ENCODE data around the gene PLPPR5.

DNA sequence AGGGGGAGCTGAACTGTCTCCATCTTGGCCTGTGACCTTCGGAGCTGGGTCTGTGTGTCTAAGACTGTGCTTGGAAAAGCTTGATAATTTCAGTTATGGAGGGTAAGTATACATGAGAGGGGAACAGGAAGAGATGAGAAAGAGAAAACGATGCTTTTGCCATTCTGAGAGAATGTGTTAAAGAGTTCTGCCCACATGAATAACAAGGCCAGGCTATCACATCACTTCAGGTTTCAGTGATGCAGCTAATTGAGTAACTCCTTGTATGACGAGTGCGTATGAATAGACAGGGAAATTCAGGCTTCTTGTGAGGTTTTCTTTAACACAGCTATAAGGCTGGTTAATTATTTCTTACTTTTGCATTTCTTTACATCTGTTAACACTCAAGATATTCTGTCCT is 81.0 kb downstream of the PLPPR5 start:
- TF ChIP-seq POLR2A (IDR thresholded peaks at IDR 0.05) (no peak), POLR2AphosphoS5 (IDR thresholded peaks at IDR 0.05) (no peak), EP300 (IDR thresholded peaks at IDR 0.05; ENCODE audit: low read depth) (no peak)
- TF ChIP-seq, protein P1, sequence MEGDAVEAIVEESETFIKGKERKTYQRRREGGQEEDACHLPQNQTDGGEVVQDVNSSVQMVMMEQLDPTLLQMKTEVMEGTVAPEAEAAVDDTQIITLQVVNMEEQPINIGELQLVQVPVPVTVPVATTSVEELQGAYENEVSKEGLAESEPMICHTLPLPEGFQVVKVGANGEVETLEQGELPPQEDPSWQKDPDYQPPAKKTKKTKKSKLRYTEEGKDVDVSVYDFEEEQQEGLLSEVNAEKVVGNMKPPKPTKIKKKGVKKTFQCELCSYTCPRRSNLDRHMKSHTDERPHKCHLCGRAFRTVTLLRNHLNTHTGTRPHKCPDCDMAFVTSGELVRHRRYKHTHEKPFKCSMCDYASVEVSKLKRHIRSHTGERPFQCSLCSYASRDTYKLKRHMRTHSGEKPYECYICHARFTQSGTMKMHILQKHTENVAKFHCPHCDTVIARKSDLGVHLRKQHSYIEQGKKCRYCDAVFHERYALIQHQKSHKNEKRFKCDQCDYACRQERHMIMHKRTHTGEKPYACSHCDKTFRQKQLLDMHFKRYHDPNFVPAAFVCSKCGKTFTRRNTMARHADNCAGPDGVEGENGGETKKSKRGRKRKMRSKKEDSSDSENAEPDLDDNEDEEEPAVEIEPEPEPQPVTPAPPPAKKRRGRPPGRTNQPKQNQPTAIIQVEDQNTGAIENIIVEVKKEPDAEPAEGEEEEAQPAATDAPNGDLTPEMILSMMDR (IDR thresholded peaks at IDR 0.05), result no peak

Data from transverse colon (tissue), 4 donors.